Tibial artery (tissue), 4 donors: Measurements from ENCODE around the gene MTG1.
"Not testable (repeated sequence)": the region's sequence is repeated elsewhere in the genome, so short reads cannot be mapped to it uniquely, and the experiment has no call there.

ENCODE experiments used
- DNase-seq, 2 donors: peaks; one replicate each; pipeline ENCODE4 v3.0.0-alpha.2; 2019
- H3K27ac ChIP-seq, 2 donors: fragments of 200-600 bp; sonication (generic) in 1 of 2; 1 replicate in 1 of 2; 2 replicates in 1 of 2; pipeline ENCODE4 v1.5.1; 2018 to 2019; ENCODE audit warnings: mild to moderate bottlenecking in 1 of 2
- H3K27me3 ChIP-seq, 2 donors: fragments of 200-600 bp; sonication (generic) in 1 of 2; one replicate each; pipeline versions ENCODE4 v1.5.1 to v1.6.0; 2016 to 2019
- H3K36me3 ChIP-seq, 3 donors: fragments of 200-600 bp; sonication (generic) in 2 of 3; one replicate each; pipeline ENCODE4 v1.5.1; 2016 to 2019; ENCODE audit warnings: mild to moderate bottlenecking in 2 of 3
- H3K4me1 ChIP-seq, 4 donors: fragments of 200-600 bp; sonication (generic) in 2 of 4; 1 replicate in 3 of 4; 2 replicates in 1 of 4; pipeline ENCODE4 v1.5.1; 2016 to 2019
- H3K4me3 ChIP-seq, 2 donors: fragments of 200-600 bp; sonication (generic) in 1 of 2; 1 replicate in 1 of 2; 2 replicates in 1 of 2; pipeline ENCODE4 v1.5.1; 2018 to 2019; ENCODE audit warnings: mild to moderate bottlenecking in 2 of 2
- H3K9me3 ChIP-seq, 3 donors: fragments of 200-600 bp; sonication (generic) in 1 of 3; one replicate each; pipeline ENCODE4 v1.5.1; 2016 to 2019
- intact Hi-C: fragments of 100-400 bp; cut with DNase I; formaldehyde crosslinking; loops from one replicate; pipeline ENCODE4 v1.15.0; 2023; ENCODE audit warnings: low total_unique reads
- TF ChIP-seq, protein P1 (sequence below), 2 experiments: fragments of 200-600 bp in 1 of 2; fragments of 450-650 bp in 1 of 2; IDR thresholded peaks; one replicate each; pipeline ENCODE4 v1.5.1; 2017 to 2019; ENCODE audit warnings: antibody characterized with exemption in 2 of 2, mild to moderate bottlenecking in 1 of 2, moderate library complexity in 1 of 2

The MTG1 gene

GRCh38 chr10:133405844-133406527, 12.0 kb downstream of the MTG1 start:
- intact Hi-C loops: no loop called here
- no peak for DNase-seq
- peaks cover 0 to 5% (median under 1%) of the 10 kb centered on the region in 3 donors for H3K9me3 ChIP-seq
- no peak overlapping the region for H3K27ac ChIP-seq
- peaks cover 55 to 83% (median 64%) of the 10 kb centered on the region in 3 donors for H3K36me3 ChIP-seq
- TF ChIP-seq, protein P1, sequence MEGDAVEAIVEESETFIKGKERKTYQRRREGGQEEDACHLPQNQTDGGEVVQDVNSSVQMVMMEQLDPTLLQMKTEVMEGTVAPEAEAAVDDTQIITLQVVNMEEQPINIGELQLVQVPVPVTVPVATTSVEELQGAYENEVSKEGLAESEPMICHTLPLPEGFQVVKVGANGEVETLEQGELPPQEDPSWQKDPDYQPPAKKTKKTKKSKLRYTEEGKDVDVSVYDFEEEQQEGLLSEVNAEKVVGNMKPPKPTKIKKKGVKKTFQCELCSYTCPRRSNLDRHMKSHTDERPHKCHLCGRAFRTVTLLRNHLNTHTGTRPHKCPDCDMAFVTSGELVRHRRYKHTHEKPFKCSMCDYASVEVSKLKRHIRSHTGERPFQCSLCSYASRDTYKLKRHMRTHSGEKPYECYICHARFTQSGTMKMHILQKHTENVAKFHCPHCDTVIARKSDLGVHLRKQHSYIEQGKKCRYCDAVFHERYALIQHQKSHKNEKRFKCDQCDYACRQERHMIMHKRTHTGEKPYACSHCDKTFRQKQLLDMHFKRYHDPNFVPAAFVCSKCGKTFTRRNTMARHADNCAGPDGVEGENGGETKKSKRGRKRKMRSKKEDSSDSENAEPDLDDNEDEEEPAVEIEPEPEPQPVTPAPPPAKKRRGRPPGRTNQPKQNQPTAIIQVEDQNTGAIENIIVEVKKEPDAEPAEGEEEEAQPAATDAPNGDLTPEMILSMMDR (IDR thresholded peaks at IDR 0.05): no peak
- no peaks in the 10 kb centered on the region for H3K4me1 ChIP-seq
- H3K27me3 ChIP-seq: no peaks in the 10 kb centered on the region
- H3K4me3 ChIP-seq: no peak overlapping the region

DNA sequence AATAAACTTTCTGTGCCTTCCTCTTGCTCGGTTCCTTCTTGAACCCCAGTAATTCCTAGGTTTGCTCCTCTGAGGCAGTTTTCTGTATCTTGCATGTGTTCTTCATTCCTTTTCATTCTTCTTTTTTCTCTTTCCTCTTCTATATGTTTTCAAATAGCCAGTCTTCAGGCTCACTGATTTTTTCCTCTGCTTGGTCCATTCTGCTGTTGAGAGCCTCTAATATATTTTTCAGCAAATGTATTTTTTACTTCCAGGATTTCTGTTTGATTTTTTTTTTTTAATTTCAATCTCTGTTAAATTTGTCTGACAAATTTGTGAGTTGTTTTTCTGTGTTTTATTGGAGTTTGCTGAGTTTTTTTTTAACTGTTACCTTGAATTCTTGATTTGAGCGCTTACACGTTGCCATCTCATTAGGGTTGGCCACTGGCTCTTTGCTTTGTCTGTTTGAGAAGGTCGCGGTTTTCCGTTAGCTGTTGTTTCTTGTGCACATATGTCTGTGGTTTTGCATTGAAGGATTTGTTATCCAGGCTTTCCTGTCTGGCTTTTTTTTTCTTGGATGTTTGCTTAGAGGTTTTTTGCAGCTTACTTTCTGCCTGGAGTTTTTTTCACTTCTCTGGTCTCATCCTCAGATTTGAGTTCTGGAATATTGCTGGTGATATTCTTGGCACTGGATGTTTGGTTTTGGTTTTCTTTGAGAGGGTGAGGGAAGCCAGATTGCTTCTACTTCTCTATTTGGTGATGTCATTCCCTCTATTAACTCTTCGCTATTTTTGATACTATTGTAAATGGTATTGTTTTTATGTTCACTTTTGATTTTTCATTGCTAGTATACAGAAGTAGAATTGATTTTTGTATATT, 17.8 kb downstream of the MTG1 start:
- DNase-seq: no peak
- peaks cover 0 to 27% (median 17%) of the 10 kb centered on the region in 3 donors for H3K9me3 ChIP-seq
- no peaks in the 10 kb centered on the region for H3K4me1 ChIP-seq
- H3K27me3 ChIP-seq: no peaks in the 10 kb centered on the region
- peaks cover 61 to 78% (median 67%) of the 10 kb centered on the region in 3 donors for H3K36me3 ChIP-seq
- H3K4me3 ChIP-seq: no peak overlapping the region
- H3K27ac ChIP-seq: no peak overlapping the region
- TF ChIP-seq, protein P1 (IDR thresholded peaks at IDR 0.05): no peak
- intact Hi-C loops: no loop called here

DNA sequence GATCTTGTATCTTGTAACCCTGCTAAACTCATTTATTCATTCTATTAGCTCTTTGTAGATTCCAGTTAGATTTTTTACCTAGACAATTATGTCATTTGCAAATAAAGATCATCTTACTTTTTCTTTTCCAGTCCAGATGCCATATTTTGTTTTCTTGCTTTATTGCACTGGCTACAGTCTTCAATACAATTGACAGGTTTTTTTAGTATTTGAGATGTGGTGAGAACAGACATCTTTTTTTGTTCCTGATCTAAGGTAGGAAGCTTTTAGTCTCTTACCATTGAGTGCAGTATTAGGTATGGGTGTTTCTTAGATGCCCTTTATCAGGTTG, 18.4 kb downstream of the MTG1 start:
- no peak for DNase-seq
- TF ChIP-seq, protein P1 (IDR thresholded peaks at IDR 0.05): no peak
- Histone ChIP-seq H3K27me3 (no peaks in the 10 kb centered on the region), H3K27ac (no peak overlapping the region), H3K9me3 (peaks cover 0 to 27% (median 17%) of the 10 kb centered on the region in 3 donors), H3K4me1 (no peaks in the 10 kb centered on the region), H3K4me3 (no peak overlapping the region), H3K36me3 (peaks cover 61 to 73% (median 63%) of the 10 kb centered on the region in 3 donors)
- intact Hi-C loops: no loop called here

DNA sequence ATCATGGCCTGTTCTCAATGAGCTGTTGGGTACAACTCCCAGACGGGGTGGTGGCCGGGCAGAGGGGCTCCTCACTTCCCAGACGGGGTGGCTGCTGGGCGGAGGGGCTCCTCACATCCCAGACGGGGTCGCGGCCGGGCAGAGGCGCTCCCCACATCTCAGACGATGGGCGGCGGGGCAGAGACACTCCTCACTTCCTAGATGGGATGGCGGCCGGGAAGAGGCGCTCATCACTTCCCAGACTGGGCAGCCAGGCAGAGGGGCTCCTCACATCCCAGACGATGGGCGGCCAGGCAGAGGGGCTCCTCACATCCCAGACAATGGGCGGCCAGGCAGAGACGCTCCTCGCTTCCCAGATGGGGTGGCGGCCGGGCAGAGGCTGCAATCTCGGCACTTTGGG, 20.4 kb downstream of the MTG1 start:
- Histone ChIP-seq H3K36me3 (peaks cover 61 to 77% (median 68%) of the 10 kb centered on the region in 3 donors), H3K27me3 (peaks cover 0 to 13% of the 10 kb centered on the region in 2 donors), H3K9me3 (peaks cover 0 to 27% (median 17%) of the 10 kb centered on the region in 3 donors)
- H3K4me1 ChIP-seq, DNase-seq, intact Hi-C loops, H3K27ac ChIP-seq, H3K4me3 ChIP-seq: not testable (repeated sequence)

DNA sequence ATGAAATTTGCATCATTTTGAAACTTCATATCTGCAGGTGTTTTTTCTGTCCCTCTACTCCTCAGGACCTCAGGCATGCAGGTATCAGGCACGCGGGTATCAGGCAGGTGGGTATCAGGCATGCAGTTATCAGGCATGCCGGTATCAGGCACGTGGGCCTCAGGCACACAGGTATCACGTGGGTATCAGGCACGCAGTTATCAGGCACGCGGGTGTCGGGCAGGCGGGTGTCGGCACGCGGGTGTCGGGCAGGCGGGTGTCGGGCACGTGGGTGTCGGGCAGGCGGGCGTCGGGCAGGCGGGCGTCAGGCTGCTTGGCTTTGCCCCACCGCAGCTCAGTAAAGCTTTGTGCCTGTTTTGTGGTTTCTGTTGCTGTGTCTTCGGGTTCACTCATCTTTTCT, 21.8 kb downstream of the MTG1 start:
- intact Hi-C loops: no loop called here
- Histone ChIP-seq H3K27ac (no peak overlapping the region), H3K27me3 (peaks cover 0 to 27% of the 10 kb centered on the region in 2 donors), H3K36me3 (peaks cover 62 to 77% (median 68%) of the 10 kb centered on the region in 3 donors), H3K4me3 (no peak overlapping the region), H3K9me3 (peaks cover 0 to 24% (median 17%) of the 10 kb centered on the region in 3 donors), H3K4me1 (no peaks in the 10 kb centered on the region)
- TF ChIP-seq, protein P1 (IDR thresholded peaks at IDR 0.05): no peak
- DNase-seq: peak in 1 of 2 donors; percentile 28
